ENCODE data around the gene ATP10A. TPM values are rescaled to one million over a fixed set of nuclear protein-coding genes. Genes with fewer than 3 reads are reported as not detected.

Gene ATP10A
- total and polyA plus RNA-seq, 2 donors from 2014 or later: 4.0 to 6.8 TPM

GRCh38 chr15:25787855-25788520 lies 75.1 kb downstream of the ATP10A start:
- Histone ChIP-seq H3K4me1 (ENCODE audit: control insufficient read depth in 2 of 3, insufficient read depth in 2 of 3, low read depth in 1 of 3, low read length in 3 of 3) (peaks cover 0 to 3% (median 0%) of the 10 kb centered on the region in 3 donors), H3K9ac (ENCODE audit: low read length in 3 of 3) (no peak overlapping the region), H3K4me3 (ENCODE audit: low read length in 3 of 3) (no peak overlapping the region), H3K9me3 (ENCODE audit: control insufficient read depth in 2 of 3, insufficient read depth in 1 of 3, low read length in 3 of 3) (no peaks in the 10 kb centered on the region), H3K27ac (ENCODE audit: low read depth in 2 of 2, low read length in 2 of 2) (no peak overlapping the region), H3K36me3 (ENCODE audit: control insufficient read depth in 2 of 3, insufficient read depth in 3 of 3, low read length in 3 of 3) (no peaks in the 10 kb centered on the region), H3K27me3 (ENCODE audit: control insufficient read depth, insufficient read depth, low read length) (no peaks in the 10 kb centered on the region)
- TF ChIP-seq, protein P1, sequence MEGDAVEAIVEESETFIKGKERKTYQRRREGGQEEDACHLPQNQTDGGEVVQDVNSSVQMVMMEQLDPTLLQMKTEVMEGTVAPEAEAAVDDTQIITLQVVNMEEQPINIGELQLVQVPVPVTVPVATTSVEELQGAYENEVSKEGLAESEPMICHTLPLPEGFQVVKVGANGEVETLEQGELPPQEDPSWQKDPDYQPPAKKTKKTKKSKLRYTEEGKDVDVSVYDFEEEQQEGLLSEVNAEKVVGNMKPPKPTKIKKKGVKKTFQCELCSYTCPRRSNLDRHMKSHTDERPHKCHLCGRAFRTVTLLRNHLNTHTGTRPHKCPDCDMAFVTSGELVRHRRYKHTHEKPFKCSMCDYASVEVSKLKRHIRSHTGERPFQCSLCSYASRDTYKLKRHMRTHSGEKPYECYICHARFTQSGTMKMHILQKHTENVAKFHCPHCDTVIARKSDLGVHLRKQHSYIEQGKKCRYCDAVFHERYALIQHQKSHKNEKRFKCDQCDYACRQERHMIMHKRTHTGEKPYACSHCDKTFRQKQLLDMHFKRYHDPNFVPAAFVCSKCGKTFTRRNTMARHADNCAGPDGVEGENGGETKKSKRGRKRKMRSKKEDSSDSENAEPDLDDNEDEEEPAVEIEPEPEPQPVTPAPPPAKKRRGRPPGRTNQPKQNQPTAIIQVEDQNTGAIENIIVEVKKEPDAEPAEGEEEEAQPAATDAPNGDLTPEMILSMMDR (IDR thresholded peaks at IDR 0.05; ENCODE audit: borderline replicate concordance, extremely low read depth, insufficient read depth): no peak
- intact Hi-C loops (cut with DNase I): no loop called here
- FAIRE-seq: no peak
- peak in 1 of 5 donors; percentile 58 for DNase-seq

GRCh38 chr15:25787381-25787780 lies 75.7 kb downstream of the ATP10A start:
- peak in 1 of 5 donors; percentile 27 for DNase-seq
- H3K4me1 ChIP-seq (ENCODE audit: control insufficient read depth in 2 of 3, insufficient read depth in 2 of 3, low read depth in 1 of 3, low read length in 3 of 3): peaks cover 0 to 3% (median 0%) of the 10 kb centered on the region in 3 donors
- no peak overlapping the region for H3K4me3 ChIP-seq (ENCODE audit: low read length in 3 of 3)
- intact Hi-C loops (cut with DNase I): no loop called here
- H3K36me3 ChIP-seq (ENCODE audit: control insufficient read depth in 2 of 3, insufficient read depth in 3 of 3, low read length in 3 of 3): no peaks in the 10 kb centered on the region
- H3K27ac ChIP-seq (ENCODE audit: low read depth in 2 of 2, low read length in 2 of 2): no peak overlapping the region
- H3K9me3 ChIP-seq (ENCODE audit: control insufficient read depth in 2 of 3, insufficient read depth in 1 of 3, low read length in 3 of 3): no peaks in the 10 kb centered on the region
- TF ChIP-seq, protein P1 (IDR thresholded peaks at IDR 0.05; ENCODE audit: borderline replicate concordance, extremely low read depth, insufficient read depth): no peak
- no peak for FAIRE-seq
- no peak overlapping the region for H3K9ac ChIP-seq (ENCODE audit: low read length in 3 of 3)
- no peaks in the 10 kb centered on the region for H3K27me3 ChIP-seq (ENCODE audit: control insufficient read depth, insufficient read depth, low read length)

DNA sequence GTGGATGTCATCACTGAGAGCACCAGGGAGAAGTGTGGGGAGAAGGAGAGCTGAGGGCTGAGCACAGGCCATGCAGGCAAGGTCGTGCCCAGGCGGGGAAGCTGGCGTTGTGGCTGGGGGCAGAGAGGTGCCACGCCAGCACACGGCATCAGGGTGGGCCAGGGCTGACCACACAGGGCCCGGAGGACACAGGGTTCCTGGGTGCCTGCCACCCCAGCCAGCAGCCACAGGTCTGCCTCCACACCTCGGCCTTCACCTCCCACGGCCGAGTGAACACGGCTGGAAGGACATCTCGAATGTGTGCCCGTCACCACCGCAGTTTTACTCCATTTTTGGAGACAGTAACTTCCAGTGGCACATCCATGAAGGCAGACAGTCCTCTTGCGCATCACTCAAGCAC lies 77.1 kb downstream of the ATP10A start:
- FAIRE-seq: no peak
- Histone ChIP-seq H3K27ac (ENCODE audit: low read depth in 2 of 2, low read length in 2 of 2) (no peak overlapping the region), H3K9me3 (ENCODE audit: control insufficient read depth in 2 of 3, insufficient read depth in 1 of 3, low read length in 3 of 3) (no peaks in the 10 kb centered on the region), H3K9ac (ENCODE audit: low read length in 3 of 3) (no peak overlapping the region), H3K4me3 (ENCODE audit: low read length in 3 of 3) (no peak overlapping the region), H3K4me1 (ENCODE audit: control insufficient read depth in 2 of 3, insufficient read depth in 2 of 3, low read depth in 1 of 3, low read length in 3 of 3) (peaks cover 0 to 3% (median 0%) of the 10 kb centered on the region in 3 donors), H3K36me3 (ENCODE audit: control insufficient read depth in 2 of 3, insufficient read depth in 3 of 3, low read length in 3 of 3) (no peaks in the 10 kb centered on the region), H3K27me3 (ENCODE audit: control insufficient read depth, insufficient read depth, low read length) (no peaks in the 10 kb centered on the region)
- intact Hi-C loops (cut with DNase I): no loop called here
- TF ChIP-seq, protein P1 (IDR thresholded peaks at IDR 0.05; ENCODE audit: borderline replicate concordance, extremely low read depth, insufficient read depth): no peak
- DNase-seq: peak in 1 of 5 donors; percentile 73
